Neural progenitor cell (in vitro differentiated cells): ENCODE measurements around the gene KRTAP15-1. TPM values are rescaled to one million over a fixed set of nuclear protein-coding genes. Genes with fewer than 3 reads are reported as not detected.

Experiments used
- DNase-seq: peaks from one replicate; pipeline ENCODE4 v3.0.0-alpha.2; 2016; ENCODE audit warnings: low spot score
- H2AFZ ChIP-seq: fragments of 200-600 bp; sonication (generic); replicated peaks from 2 replicates; pipeline ENCODE4 v1.6.1; 2016; ENCODE audit warnings: antibody characterized with exemption
- H3F3A ChIP-seq: fragments of 200-600 bp; sonication (generic); 2 replicates; pipeline ENCODE4 v1.6.1; 2016; ENCODE audit warnings: antibody characterized with exemption, low read depth
- H3K27ac ChIP-seq: fragments of 200-600 bp; sonication (generic); 2 replicates; pipeline ENCODE4 v1.5.1; 2016; ENCODE audit warnings: mild to moderate bottlenecking
- H3K27me3 ChIP-seq: fragments of 200-600 bp; sonication (generic); 2 replicates; pipeline ENCODE4 v1.6.1; 2016; ENCODE audit warnings: mild to moderate bottlenecking, moderate library complexity
- H3K36me3 ChIP-seq: fragments of 200-600 bp; sonication (generic); 2 replicates; pipeline ENCODE4 v1.5.1; 2016
- H3K4me1 ChIP-seq: fragments of 200-600 bp; sonication (generic); 2 replicates; pipeline ENCODE4 v1.6.1; 2016; ENCODE audit warnings: mixed run types
- H3K4me2 ChIP-seq: fragments of 200-600 bp; sonication (generic); 2 replicates; pipeline ENCODE4 v1.6.1; 2016
- H3K4me3 ChIP-seq: fragments of 200-600 bp; sonication (generic); 2 replicates; pipeline ENCODE4 v1.5.1; 2016
- H3K79me2 ChIP-seq: fragments of 200-600 bp; sonication (generic); 2 replicates; pipeline ENCODE4 v1.6.1; 2016; ENCODE audit warnings: low read depth
- H3K9ac ChIP-seq: fragments of 200-600 bp; sonication (generic); 2 replicates; pipeline ENCODE4 v1.6.1; 2016
- H3K9me3 ChIP-seq: fragments of 200-600 bp; sonication (generic); 2 replicates; pipeline ENCODE4 v1.5.1; 2016; ENCODE audit warnings: low read depth
- H4K20me1 ChIP-seq: fragments of 200-600 bp; sonication (generic); 2 replicates; pipeline ENCODE4 v1.6.1; 2016; ENCODE audit warnings: low read depth
- H3K27ac Mint-ChIP-seq: 3 replicates; pipeline ENCODE4 v1.8.0; 2021; ENCODE audit warnings: mixed read lengths
- H3K27me3 Mint-ChIP-seq: 2 replicates; pipeline ENCODE4 v1.8.0; 2022; ENCODE audit warnings: low read depth, mild to moderate bottlenecking, inconsistent platforms, moderate library complexity, mixed read lengths; ENCODE audit not compliant: insufficient read depth
- H3K36me3 Mint-ChIP-seq: 3 replicates; pipeline ENCODE4 v1.8.0; 2021; ENCODE audit warnings: mixed read lengths
- H3K4me1 Mint-ChIP-seq: 3 replicates; pipeline ENCODE4 v1.8.0; 2021; ENCODE audit warnings: mixed read lengths
- H3K4me3 Mint-ChIP-seq: 3 replicates; pipeline ENCODE4 v1.8.0; 2021; ENCODE audit warnings: mild to moderate bottlenecking, moderate library complexity, mixed read lengths
- H3K9me3 Mint-ChIP-seq: 3 replicates; pipeline ENCODE4 v1.8.0; 2020; ENCODE audit warnings: mixed read lengths
- CTCF ChIP-seq: fragments of 200-600 bp; sonication (generic); IDR thresholded peaks from 2 replicates; pipeline ENCODE4 v1.5.1; 2017; ENCODE audit warnings: antibody characterized with exemption, mild to moderate bottlenecking
- EZH2 ChIP-seq: fragments of 200-600 bp; sonication (generic); IDR thresholded peaks from 2 replicates; pipeline ENCODE4 v1.6.1; 2017; ENCODE audit warnings: antibody characterized with exemption, mild to moderate bottlenecking, moderate library complexity
- EZH2phosphoT487 ChIP-seq: fragments of 200-600 bp; sonication (generic); IDR thresholded peaks from 2 replicates; pipeline ENCODE4 v1.6.1; 2017; ENCODE audit warnings: antibody characterized with exemption
- total RNA-seq: library from RNA; depleted of rRNA; stranded (reverse); fragments of >200 nt; gene quantifications from 2 replicates; pipeline ENCODE4 v1.2.3, GENCODE V29; 2015; ENCODE audit warnings: low replicate concordance

Gene KRTAP15-1
- total RNA-seq, 1 donor from 2014 or later = not detected

GRCh38 chr21:30447056-30447455 lies 7.0 kb downstream of the KRTAP15-1 start:
- no peak overlapping the region for H3K9ac ChIP-seq
- H3K27me3 Mint-ChIP-seq = no peaks in the 10 kb centered on the region
- H3K4me2 ChIP-seq = no peak overlapping the region
- H2AFZ ChIP-seq = no peak overlapping the region
- no peak overlapping the region for H3K27ac ChIP-seq
- H3K4me1 ChIP-seq = no peaks in the 10 kb centered on the region
- H3F3A ChIP-seq = no peaks in the 10 kb centered on the region
- H3K9me3 Mint-ChIP-seq = no peaks in the 10 kb centered on the region
- TF ChIP-seq EZH2 = no peak
- no peak for TF ChIP-seq EZH2phosphoT487
- no peak for TF ChIP-seq CTCF
- H3K27me3 ChIP-seq = no peaks in the 10 kb centered on the region
- H3K36me3 Mint-ChIP-seq = no peaks in the 10 kb centered on the region
- no peak overlapping the region for H3K27ac Mint-ChIP-seq
- no peak overlapping the region for H3K4me3 Mint-ChIP-seq
- H3K4me1 Mint-ChIP-seq = no peaks in the 10 kb centered on the region
- no peaks in the 10 kb centered on the region for H3K79me2 ChIP-seq
- H3K4me3 ChIP-seq = no peak overlapping the region
- H3K9me3 ChIP-seq = no peaks in the 10 kb centered on the region
- DNase-seq = no peak
- no peaks in the 10 kb centered on the region for H4K20me1 ChIP-seq
- no peaks in the 10 kb centered on the region for H3K36me3 ChIP-seq

- Mint-ChIP-seq H3K36me3 (no peaks in the 10 kb centered on the region), H3K9me3 (no peaks in the 10 kb centered on the region), H3K4me3 (no peak overlapping the region), H3K4me1 (no peaks in the 10 kb centered on the region), H3K27me3 (no peaks in the 10 kb centered on the region), H3K27ac (no peak overlapping the region)
- Histone ChIP-seq H3F3A (no peaks in the 10 kb centered on the region), H3K27ac (no peak overlapping the region), H2AFZ (no peak overlapping the region), H3K36me3 (no peaks in the 10 kb centered on the region), H3K4me2 (no peak overlapping the region), H3K9me3 (no peaks in the 10 kb centered on the region), H4K20me1 (no peaks in the 10 kb centered on the region), H3K4me3 (no peak overlapping the region), H3K79me2 (no peaks in the 10 kb centered on the region), H3K4me1 (no peaks in the 10 kb centered on the region), H3K9ac (no peak overlapping the region), H3K27me3 (no peaks in the 10 kb centered on the region)
- DNase-seq = no peak
- TF ChIP-seq CTCF (no peak), EZH2 (no peak), EZH2phosphoT487 (no peak)
Observed at GRCh38 chr21:30448514-30448913, 8.4 kb downstream of the KRTAP15-1 start.

- no peak overlapping the region for H3K9ac ChIP-seq
- H3K27ac ChIP-seq = no peak overlapping the region
- no peak overlapping the region for H3K4me3 ChIP-seq
- no peak overlapping the region for H3K27ac Mint-ChIP-seq
- no peak overlapping the region for H3K4me2 ChIP-seq
- H3K9me3 Mint-ChIP-seq = no peaks in the 10 kb centered on the region
- TF ChIP-seq CTCF (peak; percentile 69), EZH2phosphoT487 (no peak), EZH2 (no peak)
- peak overlapping the region; percentile 77 for H2AFZ ChIP-seq
- H3K36me3 Mint-ChIP-seq = no peaks in the 10 kb centered on the region
- H3K4me3 Mint-ChIP-seq = no peak overlapping the region
- DNase-seq = peak; percentile 39
- H3K9me3 ChIP-seq = no peaks in the 10 kb centered on the region
- H3K79me2 ChIP-seq = no peaks in the 10 kb centered on the region
- H3F3A ChIP-seq = no peaks in the 10 kb centered on the region
- H3K4me1 ChIP-seq = no peaks in the 10 kb centered on the region
- no peaks in the 10 kb centered on the region for H3K27me3 ChIP-seq
- H3K36me3 ChIP-seq = no peaks in the 10 kb centered on the region
- no peaks in the 10 kb centered on the region for H3K27me3 Mint-ChIP-seq
- no peaks in the 10 kb centered on the region for H4K20me1 ChIP-seq
- H3K4me1 Mint-ChIP-seq = no peaks in the 10 kb centered on the region
Observed at GRCh38 chr21:30463713-30464112, 23.6 kb downstream of the KRTAP15-1 start.
